ENCODE data around the gene HIVEP1.

DNA sequence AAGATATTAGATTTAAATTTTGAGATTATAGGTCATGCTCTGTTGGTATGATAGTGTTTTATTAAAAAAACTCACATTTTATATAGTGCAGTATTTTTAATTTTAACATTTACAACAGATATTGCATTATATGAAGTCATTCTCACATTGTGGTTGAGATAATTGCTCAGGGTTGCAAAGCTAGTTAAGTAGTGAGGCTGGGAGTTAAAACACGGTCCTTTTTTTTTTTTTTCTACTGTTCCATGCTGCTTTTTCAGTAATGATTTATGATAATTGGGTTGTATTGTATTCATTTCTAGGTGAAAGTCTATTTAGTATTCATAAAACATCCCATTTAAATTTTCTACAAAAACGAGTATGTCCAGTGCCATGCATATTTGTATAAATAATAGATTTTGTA is 160.5 kb downstream of the HIVEP1 start:
- TF ChIP-seq, protein P1, sequence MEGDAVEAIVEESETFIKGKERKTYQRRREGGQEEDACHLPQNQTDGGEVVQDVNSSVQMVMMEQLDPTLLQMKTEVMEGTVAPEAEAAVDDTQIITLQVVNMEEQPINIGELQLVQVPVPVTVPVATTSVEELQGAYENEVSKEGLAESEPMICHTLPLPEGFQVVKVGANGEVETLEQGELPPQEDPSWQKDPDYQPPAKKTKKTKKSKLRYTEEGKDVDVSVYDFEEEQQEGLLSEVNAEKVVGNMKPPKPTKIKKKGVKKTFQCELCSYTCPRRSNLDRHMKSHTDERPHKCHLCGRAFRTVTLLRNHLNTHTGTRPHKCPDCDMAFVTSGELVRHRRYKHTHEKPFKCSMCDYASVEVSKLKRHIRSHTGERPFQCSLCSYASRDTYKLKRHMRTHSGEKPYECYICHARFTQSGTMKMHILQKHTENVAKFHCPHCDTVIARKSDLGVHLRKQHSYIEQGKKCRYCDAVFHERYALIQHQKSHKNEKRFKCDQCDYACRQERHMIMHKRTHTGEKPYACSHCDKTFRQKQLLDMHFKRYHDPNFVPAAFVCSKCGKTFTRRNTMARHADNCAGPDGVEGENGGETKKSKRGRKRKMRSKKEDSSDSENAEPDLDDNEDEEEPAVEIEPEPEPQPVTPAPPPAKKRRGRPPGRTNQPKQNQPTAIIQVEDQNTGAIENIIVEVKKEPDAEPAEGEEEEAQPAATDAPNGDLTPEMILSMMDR (IDR thresholded peaks at IDR 0.05; ENCODE audit: insufficient read depth, low read depth, low read length) = no peak
- TF ChIP-seq EZH2 (IDR thresholded peaks at IDR 0.05; ENCODE audit: insufficient read depth, low read length) = no peak
